Measurements from ENCODE around the gene OTX1. TPM values are rescaled to one million over a fixed set of nuclear protein-coding genes. Genes with fewer than 3 reads are reported as not detected.
A peak's percentile ranks its signal among the peaks of the same experiment; 100 is the strongest.

Gene OTX1
- total and polyA plus RNA-seq, 2 experiments from 2014 or later = 1.3 to 2.2 TPM

DNA sequence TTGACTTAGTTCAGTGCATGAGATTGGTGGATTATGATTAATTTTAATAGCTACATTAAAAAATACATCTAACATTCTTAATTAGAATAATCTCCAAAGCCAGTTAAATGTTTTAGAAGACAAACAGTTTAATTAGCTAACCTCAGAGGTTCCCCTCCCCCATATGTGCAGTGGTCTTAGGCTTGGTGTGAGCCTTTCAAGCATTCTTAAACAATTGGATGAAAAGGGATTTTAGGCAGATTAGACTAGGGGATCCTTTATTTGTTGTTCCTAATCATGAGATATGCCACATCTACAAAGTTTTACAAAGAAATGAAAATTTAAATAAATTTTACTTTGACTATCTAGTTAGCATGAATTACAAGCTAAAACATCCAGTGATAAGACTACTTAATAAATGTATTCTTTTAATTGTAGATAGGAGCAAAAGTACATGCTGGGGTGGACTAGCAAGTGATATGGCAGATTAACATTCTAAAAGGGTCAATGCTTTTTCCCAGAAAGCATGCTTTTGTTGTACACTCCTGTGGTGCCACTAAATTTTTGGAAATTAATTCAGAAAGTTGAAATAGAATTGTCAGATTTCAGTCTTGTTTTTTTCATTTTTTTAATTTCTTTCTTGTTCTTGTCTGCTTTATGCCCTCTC lies 42.7 kb upstream of the OTX1 start:
- Histone ChIP-seq H3K36me3 (ENCODE audit: insufficient read depth) (no peaks in the 10 kb centered on the region), H3K9me2 (ENCODE audit: insufficient read depth) (no peaks in the 10 kb centered on the region), H3K4me3 (no peak overlapping the region), H3K79me2 (replicated peaks; ENCODE audit: insufficient read depth) (no peaks in the 10 kb centered on the region), H4K20me1 (replicated peaks; ENCODE audit: insufficient read depth) (no peaks in the 10 kb centered on the region), H3K27me3 (ENCODE audit: insufficient read depth) (no peaks in the 10 kb centered on the region), H3K27ac (ENCODE audit: low read depth) (no peak overlapping the region), H3K4me2 (0 out of 2 replicates have a peak overlapping the region, but pooled peaks have one; percentile 16), H3K4me1 (ENCODE audit: insufficient read depth) (peaks cover 45% of the 10 kb centered on the region), H3F3A (replicated peaks; ENCODE audit: low read depth) (no peaks in the 10 kb centered on the region), H2AFZ (no peak overlapping the region)
- Mint-ChIP-seq H3K9me3 (no peaks in the 10 kb centered on the region), H3K4me3 (no peak overlapping the region), H3K27ac (no peak overlapping the region), H3K36me3 (ENCODE audit: low read depth) (no peaks in the 10 kb centered on the region), H3K4me1 (peaks cover 39% of the 10 kb centered on the region), H3K27me3 (ENCODE audit: insufficient read depth, low read depth, poor library complexity) (no peaks in the 10 kb centered on the region)
- DNase-seq (ENCODE audit: low spot score) (no peak), ATAC-seq (no peak)
- TF ChIP-seq EZH2phosphoT487 (IDR thresholded peaks at IDR 0.05; ENCODE audit: unreplicated experiment) = no peak
- TF ChIP-seq ETS1 (IDR thresholded peaks at IDR 0.05) = no peak
- no peak for TF ChIP-seq EZH2 (IDR thresholded peaks at IDR 0.05; ENCODE audit: low read depth, unreplicated experiment)
- TF ChIP-seq, protein P1, sequence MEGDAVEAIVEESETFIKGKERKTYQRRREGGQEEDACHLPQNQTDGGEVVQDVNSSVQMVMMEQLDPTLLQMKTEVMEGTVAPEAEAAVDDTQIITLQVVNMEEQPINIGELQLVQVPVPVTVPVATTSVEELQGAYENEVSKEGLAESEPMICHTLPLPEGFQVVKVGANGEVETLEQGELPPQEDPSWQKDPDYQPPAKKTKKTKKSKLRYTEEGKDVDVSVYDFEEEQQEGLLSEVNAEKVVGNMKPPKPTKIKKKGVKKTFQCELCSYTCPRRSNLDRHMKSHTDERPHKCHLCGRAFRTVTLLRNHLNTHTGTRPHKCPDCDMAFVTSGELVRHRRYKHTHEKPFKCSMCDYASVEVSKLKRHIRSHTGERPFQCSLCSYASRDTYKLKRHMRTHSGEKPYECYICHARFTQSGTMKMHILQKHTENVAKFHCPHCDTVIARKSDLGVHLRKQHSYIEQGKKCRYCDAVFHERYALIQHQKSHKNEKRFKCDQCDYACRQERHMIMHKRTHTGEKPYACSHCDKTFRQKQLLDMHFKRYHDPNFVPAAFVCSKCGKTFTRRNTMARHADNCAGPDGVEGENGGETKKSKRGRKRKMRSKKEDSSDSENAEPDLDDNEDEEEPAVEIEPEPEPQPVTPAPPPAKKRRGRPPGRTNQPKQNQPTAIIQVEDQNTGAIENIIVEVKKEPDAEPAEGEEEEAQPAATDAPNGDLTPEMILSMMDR (conservative IDR thresholded peaks at IDR 0.05; ENCODE audit: low read depth in 2 of 2) = no peak
- no peak for TF ChIP-seq ZNF331 (CRISPR knock-in tag; IDR thresholded peaks at IDR 0.05; ENCODE audit: low read depth)
- no peak for TF ChIP-seq REST (IDR thresholded peaks at IDR 0.05; ENCODE audit: unreplicated experiment)
- no peak for TF ChIP-seq NANOG (IDR thresholded peaks at IDR 0.05; ENCODE audit: borderline replicate concordance)
- TF ChIP-seq, protein P2, sequence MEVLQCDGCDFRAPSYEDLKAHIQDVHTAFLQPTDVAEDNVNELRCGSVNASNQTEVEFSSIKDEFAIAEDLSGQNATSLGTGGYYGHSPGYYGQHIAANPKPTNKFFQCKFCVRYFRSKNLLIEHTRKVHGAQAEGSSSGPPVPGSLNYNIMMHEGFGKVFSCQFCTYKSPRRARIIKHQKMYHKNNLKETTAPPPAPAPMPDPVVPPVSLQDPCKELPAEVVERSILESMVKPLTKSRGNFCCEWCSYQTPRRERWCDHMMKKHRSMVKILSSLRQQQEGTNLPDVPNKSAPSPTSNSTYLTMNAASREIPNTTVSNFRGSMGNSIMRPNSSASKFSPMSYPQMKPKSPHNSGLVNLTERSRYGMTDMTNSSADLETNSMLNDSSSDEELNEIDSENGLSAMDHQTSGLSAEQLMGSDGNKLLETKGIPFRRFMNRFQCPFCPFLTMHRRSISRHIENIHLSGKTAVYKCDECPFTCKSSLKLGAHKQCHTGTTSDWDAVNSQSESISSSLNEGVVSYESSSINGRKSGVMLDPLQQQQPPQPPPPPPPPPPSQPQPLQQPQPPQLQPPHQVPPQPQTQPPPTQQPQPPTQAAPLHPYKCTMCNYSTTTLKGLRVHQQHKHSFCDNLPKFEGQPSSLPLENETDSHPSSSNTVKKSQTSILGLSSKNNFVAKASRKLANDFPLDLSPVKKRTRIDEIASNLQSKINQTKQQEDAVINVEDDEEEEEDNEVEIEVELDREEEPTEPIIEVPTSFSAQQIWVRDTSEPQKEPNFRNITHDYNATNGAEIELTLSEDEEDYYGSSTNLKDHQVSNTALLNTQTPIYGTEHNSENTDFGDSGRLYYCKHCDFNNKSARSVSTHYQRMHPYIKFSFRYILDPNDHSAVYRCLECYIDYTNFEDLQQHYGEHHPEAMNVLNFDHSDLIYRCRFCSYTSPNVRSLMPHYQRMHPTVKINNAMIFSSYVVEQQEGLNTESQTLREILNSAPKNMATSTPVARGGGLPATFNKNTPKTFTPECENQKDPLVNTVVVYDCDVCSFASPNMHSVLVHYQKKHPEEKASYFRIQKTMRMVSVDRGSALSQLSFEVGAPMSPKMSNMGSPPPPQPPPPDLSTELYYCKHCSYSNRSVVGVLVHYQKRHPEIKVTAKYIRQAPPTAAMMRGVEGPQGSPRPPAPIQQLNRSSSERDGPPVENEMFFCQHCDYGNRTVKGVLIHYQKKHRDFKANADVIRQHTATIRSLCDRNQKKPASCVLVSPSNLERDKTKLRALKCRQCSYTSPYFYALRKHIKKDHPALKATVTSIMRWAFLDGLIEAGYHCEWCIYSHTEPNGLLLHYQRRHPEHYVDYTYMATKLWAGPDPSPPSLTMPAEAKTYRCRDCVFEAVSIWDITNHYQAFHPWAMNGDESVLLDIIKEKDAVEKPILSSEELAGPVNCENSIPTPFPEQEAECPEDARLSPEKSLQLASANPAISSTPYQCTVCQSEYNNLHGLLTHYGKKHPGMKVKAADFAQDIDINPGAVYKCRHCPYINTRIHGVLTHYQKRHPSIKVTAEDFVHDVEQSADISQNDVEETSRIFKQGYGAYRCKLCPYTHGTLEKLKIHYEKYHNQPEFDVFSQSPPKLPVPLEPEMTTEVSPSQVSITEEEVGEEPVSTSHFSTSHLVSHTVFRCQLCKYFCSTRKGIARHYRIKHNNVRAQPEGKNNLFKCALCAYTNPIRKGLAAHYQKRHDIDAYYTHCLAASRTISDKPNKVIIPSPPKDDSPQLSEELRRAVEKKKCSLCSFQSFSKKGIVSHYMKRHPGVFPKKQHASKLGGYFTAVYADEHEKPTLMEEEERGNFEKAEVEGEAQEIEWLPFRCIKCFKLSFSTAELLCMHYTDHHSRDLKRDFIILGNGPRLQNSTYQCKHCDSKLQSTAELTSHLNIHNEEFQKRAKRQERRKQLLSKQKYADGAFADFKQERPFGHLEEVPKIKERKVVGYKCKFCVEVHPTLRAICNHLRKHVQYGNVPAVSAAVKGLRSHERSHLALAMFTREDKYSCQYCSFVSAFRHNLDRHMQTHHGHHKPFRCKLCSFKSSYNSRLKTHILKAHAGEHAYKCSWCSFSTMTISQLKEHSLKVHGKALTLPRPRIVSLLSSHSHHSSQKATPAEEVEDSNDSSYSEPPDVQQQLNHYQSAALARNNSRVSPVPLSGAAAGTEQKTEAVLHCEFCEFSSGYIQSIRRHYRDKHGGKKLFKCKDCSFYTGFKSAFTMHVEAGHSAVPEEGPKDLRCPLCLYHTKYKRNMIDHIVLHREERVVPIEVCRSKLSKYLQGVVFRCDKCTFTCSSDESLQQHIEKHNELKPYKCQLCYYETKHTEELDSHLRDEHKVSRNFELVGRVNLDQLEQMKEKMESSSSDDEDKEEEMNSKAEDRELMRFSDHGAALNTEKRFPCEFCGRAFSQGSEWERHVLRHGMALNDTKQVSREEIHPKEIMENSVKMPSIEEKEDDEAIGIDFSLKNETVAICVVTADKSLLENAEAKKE (CRISPR knock-in tag; IDR thresholded peaks at IDR 0.05) = no peak
- TF ChIP-seq STAT1 (IDR thresholded peaks at IDR 0.05; ENCODE audit: unreplicated experiment) = no peak
- no peak for TF ChIP-seq POLR2AphosphoS5 (IDR thresholded peaks at IDR 0.05; ENCODE audit: low read depth)
- no peak for TF ChIP-seq CREB1 (CRISPR knock-in tag; IDR thresholded peaks at IDR 0.05; ENCODE audit: low read depth)
- no peak for TF ChIP-seq JUNB (IDR thresholded peaks at IDR 0.05; ENCODE audit: unreplicated experiment)
- TF ChIP-seq ZNF114 (CRISPR knock-in tag; IDR thresholded peaks at IDR 0.05) = no peak
